ENCODE results near the gene CD27. TPM values are rescaled to one million over a fixed set of nuclear protein-coding genes. Genes with fewer than 3 reads are reported as not detected.

CD27 gene
- total and polyA plus RNA-seq, 9 of the 15 experiments (the other 6 are each of a cell fraction or from before 2014, with no cell fraction given): 0.24 TPM; not detected in 8

GRCh38 chr12:6470375-6471163 lies 25.8 kb downstream of the CD27 start, which contains the start of gene VAMP1 (continued):
- TF ChIP-seq MAX (CRISPR knock-in tag; IDR thresholded peaks at IDR 0.05) (peak; percentile 58), NR2C1 (IDR thresholded peaks at IDR 0.05) (no peak), NR2C1 (tag; IDR thresholded peaks at IDR 0.05) (no peak), HMGN3 (IDR thresholded peaks at IDR 0.05; ENCODE audit: borderline replicate concordance, extremely low read depth, insufficient read length, low read depth, low read length) (peak; percentile 68), CEBPB (tag; IDR thresholded peaks at IDR 0.05) (peak; percentile 86), RB1 (IDR thresholded peaks at IDR 0.05; ENCODE audit: low read depth) (peak; percentile 64; the same call in 1 of the 2 replicates), MAFK (IDR thresholded peaks at IDR 0.05; ENCODE audit: low read length) (no peak), E2F6 (IDR thresholded peaks at IDR 0.05; ENCODE audit: borderline replicate concordance in 1 of 2, extremely low read depth in 1 of 2, insufficient read depth in 1 of 2, insufficient read length in 1 of 2, low read depth in 1 of 2, low read length in 1 of 2, poor library complexity in 1 of 2, severe bottlenecking in 1 of 2) (peak; percentile 26 to 42), NR2C2 (CRISPR knock-in tag; IDR thresholded peaks at IDR 0.05) (no peak), NR2C2 (tag; IDR thresholded peaks at IDR 0.05) (no peak), NONO (IDR thresholded peaks at IDR 0.05; ENCODE audit: low read depth in 2 of 2, low read length in 1 of 2) (peak in 1 of 2 experiments; percentile 85; a peak in 2 of 4 replicates), NRF1 (conservative IDR thresholded peaks at IDR 0.05 in 1 of 2, IDR thresholded peaks at IDR 0.05 in 1 of 2) (peak; percentile 87 to 88), KDM5B (IDR thresholded peaks at IDR 0.05; ENCODE audit: insufficient replicate concordance, low read depth, low read length) (peak; percentile 99), GTF2F1 (IDR thresholded peaks at IDR 0.05; ENCODE audit: low read depth, low read length) (peak; percentile 75), KLF16 (IDR thresholded peaks at IDR 0.05) (no peak), ATF7 (IDR thresholded peaks at IDR 0.05) (peak; percentile 57; the same call in 1 of the 2 replicates), ELF2 (CRISPR knock-in tag; IDR thresholded peaks at IDR 0.05) (no peak), THRA (IDR thresholded peaks at IDR 0.05) (no peak), GATAD2B (IDR thresholded peaks at IDR 0.05; ENCODE audit: borderline replicate concordance) (no peak), GTF2E2 (tag; IDR thresholded peaks at IDR 0.05) (peak; percentile 71)
- TF ChIP-seq, protein P1, sequence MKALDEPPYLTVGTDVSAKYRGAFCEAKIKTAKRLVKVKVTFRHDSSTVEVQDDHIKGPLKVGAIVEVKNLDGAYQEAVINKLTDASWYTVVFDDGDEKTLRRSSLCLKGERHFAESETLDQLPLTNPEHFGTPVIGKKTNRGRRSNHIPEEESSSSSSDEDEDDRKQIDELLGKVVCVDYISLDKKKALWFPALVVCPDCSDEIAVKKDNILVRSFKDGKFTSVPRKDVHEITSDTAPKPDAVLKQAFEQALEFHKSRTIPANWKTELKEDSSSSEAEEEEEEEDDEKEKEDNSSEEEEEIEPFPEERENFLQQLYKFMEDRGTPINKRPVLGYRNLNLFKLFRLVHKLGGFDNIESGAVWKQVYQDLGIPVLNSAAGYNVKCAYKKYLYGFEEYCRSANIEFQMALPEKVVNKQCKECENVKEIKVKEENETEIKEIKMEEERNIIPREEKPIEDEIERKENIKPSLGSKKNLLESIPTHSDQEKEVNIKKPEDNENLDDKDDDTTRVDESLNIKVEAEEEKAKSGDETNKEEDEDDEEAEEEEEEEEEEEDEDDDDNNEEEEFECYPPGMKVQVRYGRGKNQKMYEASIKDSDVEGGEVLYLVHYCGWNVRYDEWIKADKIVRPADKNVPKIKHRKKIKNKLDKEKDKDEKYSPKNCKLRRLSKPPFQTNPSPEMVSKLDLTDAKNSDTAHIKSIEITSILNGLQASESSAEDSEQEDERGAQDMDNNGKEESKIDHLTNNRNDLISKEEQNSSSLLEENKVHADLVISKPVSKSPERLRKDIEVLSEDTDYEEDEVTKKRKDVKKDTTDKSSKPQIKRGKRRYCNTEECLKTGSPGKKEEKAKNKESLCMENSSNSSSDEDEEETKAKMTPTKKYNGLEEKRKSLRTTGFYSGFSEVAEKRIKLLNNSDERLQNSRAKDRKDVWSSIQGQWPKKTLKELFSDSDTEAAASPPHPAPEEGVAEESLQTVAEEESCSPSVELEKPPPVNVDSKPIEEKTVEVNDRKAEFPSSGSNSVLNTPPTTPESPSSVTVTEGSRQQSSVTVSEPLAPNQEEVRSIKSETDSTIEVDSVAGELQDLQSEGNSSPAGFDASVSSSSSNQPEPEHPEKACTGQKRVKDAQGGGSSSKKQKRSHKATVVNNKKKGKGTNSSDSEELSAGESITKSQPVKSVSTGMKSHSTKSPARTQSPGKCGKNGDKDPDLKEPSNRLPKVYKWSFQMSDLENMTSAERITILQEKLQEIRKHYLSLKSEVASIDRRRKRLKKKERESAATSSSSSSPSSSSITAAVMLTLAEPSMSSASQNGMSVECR (CRISPR knock-in tag; IDR thresholded peaks at IDR 0.05): peak; percentile 67; the same call in 1 of the 2 replicates

All from K562 (cell line).